K562 (cell line): ENCODE data around the gene ICAM3. TPM values are rescaled to one million over a fixed set of nuclear protein-coding genes. Genes with fewer than 3 reads are reported as not detected.

Source experiments
- BCL6 ChIP-seq: fragments of 250-450 bp; sonication (Bioruptor Pico); IDR thresholded peaks from 2 replicates; pipeline ENCODE4 v1.4.0; 2020
- BRF1 ChIP-seq: IDR thresholded peaks from 3 replicates; pipeline ENCODE4 v1.6.1; 2011; ENCODE audit warnings: borderline replicate concordance, mild to moderate bottlenecking; ENCODE audit not compliant: insufficient read length; ENCODE audit errors: extremely low read depth
- CBFA2T3 ChIP-seq: fragments of 450-650 bp; IDR thresholded peaks from 2 replicates; pipeline ENCODE4 v1.6.1; 2017
- CCAR2 ChIP-seq: fragments of 200-400 bp; formaldehyde crosslinking; IDR thresholded peaks from 2 replicates; pipeline ENCODE4 v1.6.1; 2017; ENCODE audit warnings: mild to moderate bottlenecking, low read depth, low read length
- CGGBP1 ChIP-seq: fragments of 250-450 bp; sonication (Bioruptor Pico); IDR thresholded peaks from 2 replicates; pipeline ENCODE4 v1.9.0; 2021; ENCODE audit warnings: mild to moderate bottlenecking
- FOXA1 ChIP-seq: fragments of 450-650 bp; IDR thresholded peaks from 2 replicates; pipeline ENCODE4 v1.6.1; 2016; ENCODE audit warnings: mild to moderate bottlenecking, borderline replicate concordance
- GTF2F1 ChIP-seq: IDR thresholded peaks from 2 replicates; pipeline ENCODE4 v1.6.1; 2011; ENCODE audit warnings: low read depth, low read length, improper control_type of control experiment
- KAT8 ChIP-seq: fragments of 450-650 bp; IDR thresholded peaks from 2 replicates; pipeline ENCODE4 v1.6.1; 2016; ENCODE audit warnings: low read depth, mild to moderate bottlenecking
- L3MBTL2 ChIP-seq: fragments of 450-650 bp; IDR thresholded peaks from 2 replicates; pipeline ENCODE4 v1.6.1; 2016; ENCODE audit warnings: mild to moderate bottlenecking, moderate library complexity
- MTA3 ChIP-seq: fragments of 450-650 bp; formaldehyde crosslinking; IDR thresholded peaks from 2 replicates; pipeline ENCODE4 v1.6.1; 2017; ENCODE audit warnings: mild to moderate bottlenecking, borderline replicate concordance
- MXI1 ChIP-seq: IDR thresholded peaks from 2 replicates; pipeline ENCODE4 v1.6.1; 2011; ENCODE audit warnings: low read depth, mild to moderate bottlenecking, improper control_type of control experiment, low read length
- PML ChIP-seq: IDR thresholded peaks from 2 replicates; pipeline ENCODE4 v1.6.1; 2012; ENCODE audit warnings: low read length, inconsistent platforms
- POLR2G ChIP-seq: fragments of 200-400 bp; formaldehyde crosslinking; IDR thresholded peaks from 2 replicates; pipeline ENCODE4 v1.6.1; 2017; ENCODE audit warnings: low read depth, mild to moderate bottlenecking, antibody characterized with exemption, low read length, moderate library complexity
- RCOR1 ChIP-seq, 2 experiments: IDR thresholded peaks; 2 replicates each; pipeline ENCODE4 v1.6.1; 2012; ENCODE audit warnings: low read depth in 2 of 2, low read length in 2 of 2, borderline replicate concordance in 1 of 2, improper control_type of control experiment in 1 of 2
- SFPQ ChIP-seq: fragments of 200-400 bp; formaldehyde crosslinking; IDR thresholded peaks from 2 replicates; pipeline ENCODE4 v1.6.1; 2017; ENCODE audit warnings: mild to moderate bottlenecking, low read depth, low read length, moderate library complexity
- SLC30A9 ChIP-seq: fragments of 250-450 bp; sonication (Bioruptor Pico); IDR thresholded peaks from 2 replicates; pipeline ENCODE4 v1.8.0; 2022; ENCODE audit warnings: mild to moderate bottlenecking, moderate library complexity
- SMARCA4 ChIP-seq: fragments of 450-650 bp; IDR thresholded peaks from 2 replicates; pipeline ENCODE4 v1.6.1; 2016
- TCF3 ChIP-seq: sonication (generic); formaldehyde crosslinking; IDR thresholded peaks from 2 replicates; pipeline ENCODE4 v1.4.0; 2020; ENCODE audit warnings: mild to moderate bottlenecking, missing genetic modification reagents
- TCF7 ChIP-seq: sonication (generic); IDR thresholded peaks from 2 replicates; pipeline ENCODE4 v1.6.1; 2016; ENCODE audit warnings: antibody characterized with exemption, borderline replicate concordance
- TCF7L2 ChIP-seq: fragments of 150-350 bp; IDR thresholded peaks from 2 replicates; pipeline ENCODE4 v1.6.1; 2016; ENCODE audit warnings: low read depth, mild to moderate bottlenecking, low read length, moderate library complexity
- TRIM24 ChIP-seq, 2 experiments: fragments of 450-650 bp; IDR thresholded peaks; 2 replicates each; pipeline ENCODE4 v1.6.1; 2016
- ZBTB5 ChIP-seq: fragments of 450-650 bp; IDR thresholded peaks from 2 replicates; pipeline ENCODE4 v1.6.1; 2017; ENCODE audit warnings: antibody characterized with exemption
- ZNF384 ChIP-seq: IDR thresholded peaks from 2 replicates; pipeline ENCODE4 v1.6.1; 2012; ENCODE audit warnings: low read depth, low read length, improper control_type of control experiment
- ZNF444 ChIP-seq: fragments of 250-450 bp; sonication (Bioruptor Pico); IDR thresholded peaks from 2 replicates; pipeline ENCODE4 v1.4.0; 2020; ENCODE audit warnings: mild to moderate bottlenecking, moderate library complexity
- ZNF699 ChIP-seq: fragments of 250-450 bp; sonication (Bioruptor Pico); IDR thresholded peaks from 2 replicates; pipeline ENCODE4 v1.8.0; 2021; ENCODE audit warnings: mild to moderate bottlenecking, moderate library complexity; ENCODE audit not compliant: insufficient replicate concordance
- ZNF75A ChIP-seq: fragments of 450-650 bp; formaldehyde crosslinking; IDR thresholded peaks from 2 replicates; pipeline ENCODE4 v1.4.0; 2020; ENCODE audit warnings: mild to moderate bottlenecking
- ZNF764 ChIP-seq: fragments of 250-450 bp; sonication (Bioruptor Pico); IDR thresholded peaks from 2 replicates; pipeline ENCODE4 v1.4.0; 2020; ENCODE audit warnings: low read depth, mild to moderate bottlenecking, moderate library complexity
- ZNF780A ChIP-seq: fragments of 250-450 bp; sonication (Bioruptor Pico); IDR thresholded peaks from 2 replicates; pipeline ENCODE4 v1.5.0; 2021; ENCODE audit warnings: mild to moderate bottlenecking
- polyA plus RNA-seq, 8 experiments: library from polyadenylated mRNA; depleted of rRNA in 4 of 8; stranded (reverse) in 5 of 8; unstranded in 3 of 8; fragments of >200 nt; fragmentation: Nextera tagmentation in 2 of 8; fragmentation: Illumina TruSeq in 1 of 8; extraction: Ambion mirVana in 2 of 8; extraction: Trizol in 1 of 8; gene quantifications; 2 replicates each; pipeline versions ENCODE4 v1.2.1 to v1.2.3, GENCODE V29; 2011 to 2014; ENCODE audit warnings: inconsistent platforms in 1 of 8, missing spikeins in 1 of 8
- total RNA-seq, 7 experiments: library from RNA; depleted of rRNA in 6 of 7; stranded (reverse); fragments of >200 nt in 6 of 7; fragmentation: Illumina TruSeq in 2 of 7; extraction: Trizol in 2 of 7; gene quantifications; 2 replicates each; pipeline versions ENCODE4 v1.2.1 to v1.2.3, GENCODE V29; 2011 to 2021; ENCODE audit warnings: low replicate concordance in 1 of 7

The ICAM3 gene
- total and polyA plus RNA-seq, 9 of the 15 experiments (the other 6 are each of a cell fraction or from before 2014, with no cell fraction given), result 6.5 to 39.5 (median 24.2) TPM

- TF ChIP-seq PML (peak; percentile 88), CGGBP1 (CRISPR knock-in tag) (no peak), CBFA2T3 (no peak), RCOR1 (IDR thresholded peaks at IDR 0.05; ENCODE audit: borderline replicate concordance in 1 of 2, low read depth in 2 of 2, low read length in 2 of 2) (no peak), ZNF780A (CRISPR knock-in tag) (no peak), GTF2F1 (peak; percentile 53; the same call in 1 of the 2 replicates), L3MBTL2 (peak; percentile 69), BCL6 (CRISPR knock-in tag) (no peak), TRIM24 (IDR thresholded peaks at IDR 0.05) (peak in 1 of 2 experiments; percentile 68; a peak in 2 of 4 replicates), FOXA1 (no peak), ZNF764 (CRISPR knock-in tag) (no peak), TCF7 (peak; percentile 47; the same call in 1 of the 2 replicates), MTA3 (peak; percentile 83; the same call in 1 of the 2 replicates), ZNF444 (CRISPR knock-in tag) (no peak), ZBTB5 (no peak), ZNF384 (0 out of 2 replicates have a peak, but pooled peaks have one; percentile 4), TCF7L2 (peak; percentile 89), ZNF75A (CRISPR knock-in tag) (no peak), ZNF699 (CRISPR knock-in tag) (no peak), BRF1 (no peak), SLC30A9 (CRISPR knock-in tag) (no peak), POLR2G (peak; percentile 99), KAT8 (no peak), CCAR2 (no peak), TCF3 (CRISPR knock-in tag) (no peak), MXI1 (peak; percentile 53; the same call in 1 of the 2 replicates), SMARCA4 (no peak), SFPQ (no peak)
These were observed 6.3 kb downstream of the ICAM3 start, which contains the start of gene RAVER1 (continued) for GRCh38 chr19:10332965-10333757.
